WTC11 (cell line): ENCODE measurements around the gene TMEM132E. TPM values are rescaled to one million over a fixed set of nuclear protein-coding genes. Genes with fewer than 3 reads are reported as not detected.
A peak's percentile ranks its signal among the peaks of the same experiment; 100 is the strongest.

Experiments
- ATAC-seq: fragments of 200-7000 bp; cut with Tn5 transposase; 2 replicates; pipeline ENCODE4 v1.10.0; 2021; ENCODE audit warnings: mild to moderate bottlenecking, moderate library complexity
- Bru-seq: library from RNA; stranded (reverse); fragments of 400-500 nt; gene quantifications from one replicate; lab custom pipeline; 2021; lab: Mats Ljungman, UMichigan
- CTCF ChIA-PET: fragments of 300-600 bp; sonication (Branson Sonifier 250); formaldehyde crosslinking; loops from one replicate; lab custom pipeline; 2021; ENCODE audit warnings: antibody characterized with exemption; lab: Charles Lee
- POLR2A ChIA-PET: fragments of 350-600 bp; sonication (Branson Sonifier 250); formaldehyde crosslinking; loops from one replicate; lab custom pipeline; 2021; ENCODE audit warnings: antibody characterized with exemption; lab: Charles Lee
- DNase-seq: peaks from one replicate; pipeline ENCODE4 v3.0.0; 2021; ENCODE audit warnings: low spot score
- H3K27ac Mint-ChIP-seq: 2 replicates; pipeline ENCODE4 v1.8.0; 2021; ENCODE audit warnings: mixed read lengths
- H3K27me3 Mint-ChIP-seq: 2 replicates; pipeline ENCODE4 v1.8.0; 2021; ENCODE audit warnings: low read depth, mild to moderate bottlenecking, moderate library complexity, mixed read lengths
- H3K36me3 Mint-ChIP-seq: 2 replicates; pipeline ENCODE4 v1.8.0; 2021; ENCODE audit warnings: mixed read lengths
- H3K4me1 Mint-ChIP-seq: 2 replicates; pipeline ENCODE4 v1.8.0; 2022; ENCODE audit warnings: mixed read lengths
- H3K4me3 Mint-ChIP-seq: 2 replicates; pipeline ENCODE4 v1.8.0; 2021; ENCODE audit warnings: mild to moderate bottlenecking, moderate library complexity, mixed read lengths
- H3K9me3 Mint-ChIP-seq: 2 replicates; pipeline ENCODE4 v1.8.0; 2021; ENCODE audit warnings: mixed read lengths
- FOXP1 ChIP-seq: sonication (generic); formaldehyde crosslinking; IDR thresholded peaks from 2 replicates; pipeline ENCODE4 v1.8.0; 2022; ENCODE audit warnings: missing genetic modification reagents, mild to moderate bottlenecking, moderate library complexity, borderline replicate concordance
- GRHL2 ChIP-seq: fragments of 250-450 bp; sonication (Bioruptor Pico); IDR thresholded peaks from 2 replicates; pipeline ENCODE4 v1.8.0; 2022; ENCODE audit warnings: mild to moderate bottlenecking, moderate library complexity; ENCODE audit not compliant: insufficient replicate concordance, severe bottlenecking
- MYBL2 ChIP-seq: sonication (generic); formaldehyde crosslinking; IDR thresholded peaks from 2 replicates; pipeline ENCODE4 v1.8.1; 2023; ENCODE audit warnings: mild to moderate bottlenecking, moderate library complexity, missing genetic modification reagents
- ZNF317 ChIP-seq: sonication (generic); formaldehyde crosslinking; IDR thresholded peaks from 2 replicates; pipeline ENCODE4 v1.8.1; 2023; ENCODE audit warnings: low read depth, mild to moderate bottlenecking, moderate library complexity, missing genetic modification reagents, borderline replicate concordance
- long read RNA-seq, 3 experiments: library from RNA in 1 of 3; library from capped mRNA in 1 of 3; library from polyadenylated mRNA in 1 of 3; unstranded in 2 of 3; stranded (forward) in 1 of 3; transcript quantifications; one replicate each; pipeline ENCODE4 v2.0.0, GENCODE V29; 2021
- total RNA-seq: library from RNA; stranded (reverse); gene quantifications from 3 replicates; pipeline ENCODE4 v1.2.3, GENCODE V29; 2021
- TF ChIP-seq, protein P1 (sequence below): sonication (generic); formaldehyde crosslinking; IDR thresholded peaks from 2 replicates; pipeline ENCODE4 v1.8.0; 2022; ENCODE audit warnings: mild to moderate bottlenecking, missing genetic modification reagents
- TF ChIP-seq, protein P2 (sequence below): fragments of 250-450 bp; sonication (Bioruptor Pico); IDR thresholded peaks from 2 replicates; pipeline ENCODE4 v1.9.0; 2021; ENCODE audit warnings: mild to moderate bottlenecking
- TF ChIP-seq, protein P3 (sequence below): sonication (generic); formaldehyde crosslinking; IDR thresholded peaks from 2 replicates; pipeline ENCODE4 v1.8.0; 2022; ENCODE audit warnings: mild to moderate bottlenecking, missing genetic modification reagents
- TF ChIP-seq, protein P4 (sequence below): sonication (generic); formaldehyde crosslinking; IDR thresholded peaks from 2 replicates; pipeline ENCODE4 v1.8.1; 2023; ENCODE audit warnings: mild to moderate bottlenecking, missing genetic modification reagents, moderate library complexity
- TF ChIP-seq, protein P5 (sequence below): sonication (generic); formaldehyde crosslinking; conservative IDR thresholded peaks from 2 replicates; pipeline ENCODE4 v1.8.1; 2023; ENCODE audit warnings: mild to moderate bottlenecking, low read depth, missing genetic modification reagents, moderate library complexity
- TF ChIP-seq, protein P6 (sequence below): sonication (generic); formaldehyde crosslinking; IDR thresholded peaks from 2 replicates; pipeline ENCODE4 v1.8.0; 2022; ENCODE audit warnings: mild to moderate bottlenecking, missing genetic modification reagents

The TMEM132E gene, protein sequence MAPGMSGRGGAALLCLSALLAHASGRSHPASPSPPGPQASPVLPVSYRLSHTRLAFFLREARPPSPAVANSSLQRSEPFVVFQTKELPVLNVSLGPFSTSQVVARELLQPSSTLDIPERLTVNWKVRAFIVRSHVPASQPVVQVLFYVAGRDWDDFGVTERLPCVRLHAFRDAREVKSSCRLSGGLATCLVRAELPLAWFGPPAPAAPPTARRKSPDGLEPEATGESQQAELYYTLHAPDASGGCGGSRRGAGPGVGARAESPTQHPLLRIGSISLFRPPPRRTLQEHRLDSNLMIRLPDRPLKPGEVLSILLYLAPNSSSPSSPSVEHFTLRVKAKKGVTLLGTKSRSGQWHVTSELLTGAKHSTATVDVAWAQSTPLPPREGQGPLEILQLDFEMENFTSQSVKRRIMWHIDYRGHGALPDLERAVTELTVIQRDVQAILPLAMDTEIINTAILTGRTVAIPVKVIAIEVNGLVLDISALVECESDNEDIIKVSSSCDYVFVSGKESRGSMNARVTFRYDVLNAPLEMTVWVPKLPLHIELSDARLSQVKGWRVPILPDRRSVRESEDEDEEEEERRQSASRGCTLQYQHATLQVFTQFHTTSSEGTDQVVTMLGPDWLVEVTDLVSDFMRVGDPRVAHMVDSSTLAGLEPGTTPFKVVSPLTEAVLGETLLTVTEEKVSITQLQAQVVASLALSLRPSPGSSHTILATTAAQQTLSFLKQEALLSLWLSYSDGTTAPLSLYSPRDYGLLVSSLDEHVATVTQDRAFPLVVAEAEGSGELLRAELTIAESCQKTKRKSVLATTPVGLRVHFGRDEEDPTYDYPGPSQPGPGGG (N-terminal part only)
- 1.2 to 2.3 TPM (median 2.0 TPM) in 3 replicates for total RNA-seq
- Bru-seq, nascent RNA, result percentile 26 among the genes with signal in this experiment
- long read RNA-seq, experiment 1, result 0 reads
- long read RNA-seq, experiment 2, partial matches to known transcripts, result 2 of 2 reads
- long read RNA-seq, experiment 2, other reads (novel, unspliced or antisense), result 0 of 2 reads
- long read RNA-seq, experiment 3, result 0 reads

DNA sequence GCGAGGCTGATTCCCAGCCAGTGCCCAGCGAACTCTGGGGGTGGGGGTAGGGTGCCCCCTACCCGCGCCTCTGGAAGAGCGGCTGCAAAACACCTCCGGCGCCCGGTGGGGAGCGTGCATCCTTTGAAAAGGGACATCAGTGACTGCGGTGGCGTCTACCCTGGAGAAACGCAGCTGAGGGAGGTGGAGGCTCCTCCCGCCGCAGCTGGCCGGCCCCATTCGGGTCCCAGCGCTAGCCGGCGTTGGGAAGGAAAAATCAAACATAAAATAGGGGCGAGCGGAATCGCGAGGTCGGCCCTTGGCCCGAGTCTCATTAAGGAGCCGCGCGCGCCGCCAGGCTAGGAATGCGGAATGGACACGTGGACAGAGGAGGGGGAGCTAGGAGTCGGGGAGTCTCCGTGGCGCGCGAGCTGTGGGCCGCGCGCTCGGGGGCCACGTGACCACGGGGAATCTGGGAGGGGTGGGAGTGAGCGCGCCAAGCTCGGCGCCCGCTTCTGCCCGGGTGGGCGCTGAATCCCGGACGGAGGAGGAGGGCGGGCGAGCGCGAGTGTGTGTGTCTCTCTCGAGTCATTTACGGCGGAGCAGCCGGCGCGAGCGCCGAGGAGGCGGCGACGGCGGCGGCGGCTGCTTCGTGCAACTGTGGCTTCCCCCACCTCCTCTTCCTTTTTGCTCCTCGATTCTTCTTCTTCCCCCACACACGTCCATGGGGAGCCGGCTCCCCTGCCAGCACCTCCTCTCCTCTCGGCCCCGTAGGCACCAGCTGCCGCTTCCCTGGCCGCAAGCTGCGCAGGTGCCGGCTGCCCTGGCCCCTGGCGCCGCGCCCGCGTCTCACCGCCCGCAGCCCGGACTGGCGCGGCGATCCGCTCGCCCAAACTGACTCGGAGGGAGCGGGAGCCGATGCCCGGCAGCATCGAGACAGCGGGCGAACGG is at the start of gene TMEM132E:
Gene TMEM132E (plus strand): TSS at position 566 of the 930 bp plus-strand sequence. CDS start 1,495 bp downstream, outside the sequence.
- TF ChIP-seq, protein P1, sequence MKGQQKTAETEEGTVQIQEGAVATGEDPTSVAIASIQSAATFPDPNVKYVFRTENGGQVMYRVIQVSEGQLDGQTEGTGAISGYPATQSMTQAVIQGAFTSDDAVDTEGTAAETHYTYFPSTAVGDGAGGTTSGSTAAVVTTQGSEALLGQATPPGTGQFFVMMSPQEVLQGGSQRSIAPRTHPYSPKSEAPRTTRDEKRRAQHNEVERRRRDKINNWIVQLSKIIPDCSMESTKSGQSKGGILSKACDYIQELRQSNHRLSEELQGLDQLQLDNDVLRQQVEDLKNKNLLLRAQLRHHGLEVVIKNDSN (CRISPR knock-in tag), result peak; percentile 88
- TF ChIP-seq, protein P2, sequence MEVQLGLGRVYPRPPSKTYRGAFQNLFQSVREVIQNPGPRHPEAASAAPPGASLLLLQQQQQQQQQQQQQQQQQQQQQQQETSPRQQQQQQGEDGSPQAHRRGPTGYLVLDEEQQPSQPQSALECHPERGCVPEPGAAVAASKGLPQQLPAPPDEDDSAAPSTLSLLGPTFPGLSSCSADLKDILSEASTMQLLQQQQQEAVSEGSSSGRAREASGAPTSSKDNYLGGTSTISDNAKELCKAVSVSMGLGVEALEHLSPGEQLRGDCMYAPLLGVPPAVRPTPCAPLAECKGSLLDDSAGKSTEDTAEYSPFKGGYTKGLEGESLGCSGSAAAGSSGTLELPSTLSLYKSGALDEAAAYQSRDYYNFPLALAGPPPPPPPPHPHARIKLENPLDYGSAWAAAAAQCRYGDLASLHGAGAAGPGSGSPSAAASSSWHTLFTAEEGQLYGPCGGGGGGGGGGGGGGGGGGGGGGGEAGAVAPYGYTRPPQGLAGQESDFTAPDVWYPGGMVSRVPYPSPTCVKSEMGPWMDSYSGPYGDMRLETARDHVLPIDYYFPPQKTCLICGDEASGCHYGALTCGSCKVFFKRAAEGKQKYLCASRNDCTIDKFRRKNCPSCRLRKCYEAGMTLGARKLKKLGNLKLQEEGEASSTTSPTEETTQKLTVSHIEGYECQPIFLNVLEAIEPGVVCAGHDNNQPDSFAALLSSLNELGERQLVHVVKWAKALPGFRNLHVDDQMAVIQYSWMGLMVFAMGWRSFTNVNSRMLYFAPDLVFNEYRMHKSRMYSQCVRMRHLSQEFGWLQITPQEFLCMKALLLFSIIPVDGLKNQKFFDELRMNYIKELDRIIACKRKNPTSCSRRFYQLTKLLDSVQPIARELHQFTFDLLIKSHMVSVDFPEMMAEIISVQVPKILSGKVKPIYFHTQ (CRISPR knock-in tag), result no peak
- no peak for TF ChIP-seq MYBL2 (CRISPR knock-in tag)
- no peak for TF ChIP-seq ZNF317 (CRISPR knock-in tag)
- no peak for TF ChIP-seq GRHL2 (CRISPR knock-in tag)
- 0 out of 2 replicates have a peak, but pooled peaks have one; percentile 27 for TF ChIP-seq FOXP1
- TF ChIP-seq, protein P3, sequence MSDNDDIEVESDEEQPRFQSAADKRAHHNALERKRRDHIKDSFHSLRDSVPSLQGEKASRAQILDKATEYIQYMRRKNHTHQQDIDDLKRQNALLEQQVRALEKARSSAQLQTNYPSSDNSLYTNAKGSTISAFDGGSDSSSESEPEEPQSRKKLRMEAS, result peak; percentile 52; the same call in 1 of the 2 replicates
- TF ChIP-seq, protein P4, sequence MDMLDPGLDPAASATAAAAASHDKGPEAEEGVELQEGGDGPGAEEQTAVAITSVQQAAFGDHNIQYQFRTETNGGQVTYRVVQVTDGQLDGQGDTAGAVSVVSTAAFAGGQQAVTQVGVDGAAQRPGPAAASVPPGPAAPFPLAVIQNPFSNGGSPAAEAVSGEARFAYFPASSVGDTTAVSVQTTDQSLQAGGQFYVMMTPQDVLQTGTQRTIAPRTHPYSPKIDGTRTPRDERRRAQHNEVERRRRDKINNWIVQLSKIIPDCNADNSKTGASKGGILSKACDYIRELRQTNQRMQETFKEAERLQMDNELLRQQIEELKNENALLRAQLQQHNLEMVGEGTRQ (CRISPR knock-in tag), result peak; percentile 88
- TF ChIP-seq, protein P5, sequence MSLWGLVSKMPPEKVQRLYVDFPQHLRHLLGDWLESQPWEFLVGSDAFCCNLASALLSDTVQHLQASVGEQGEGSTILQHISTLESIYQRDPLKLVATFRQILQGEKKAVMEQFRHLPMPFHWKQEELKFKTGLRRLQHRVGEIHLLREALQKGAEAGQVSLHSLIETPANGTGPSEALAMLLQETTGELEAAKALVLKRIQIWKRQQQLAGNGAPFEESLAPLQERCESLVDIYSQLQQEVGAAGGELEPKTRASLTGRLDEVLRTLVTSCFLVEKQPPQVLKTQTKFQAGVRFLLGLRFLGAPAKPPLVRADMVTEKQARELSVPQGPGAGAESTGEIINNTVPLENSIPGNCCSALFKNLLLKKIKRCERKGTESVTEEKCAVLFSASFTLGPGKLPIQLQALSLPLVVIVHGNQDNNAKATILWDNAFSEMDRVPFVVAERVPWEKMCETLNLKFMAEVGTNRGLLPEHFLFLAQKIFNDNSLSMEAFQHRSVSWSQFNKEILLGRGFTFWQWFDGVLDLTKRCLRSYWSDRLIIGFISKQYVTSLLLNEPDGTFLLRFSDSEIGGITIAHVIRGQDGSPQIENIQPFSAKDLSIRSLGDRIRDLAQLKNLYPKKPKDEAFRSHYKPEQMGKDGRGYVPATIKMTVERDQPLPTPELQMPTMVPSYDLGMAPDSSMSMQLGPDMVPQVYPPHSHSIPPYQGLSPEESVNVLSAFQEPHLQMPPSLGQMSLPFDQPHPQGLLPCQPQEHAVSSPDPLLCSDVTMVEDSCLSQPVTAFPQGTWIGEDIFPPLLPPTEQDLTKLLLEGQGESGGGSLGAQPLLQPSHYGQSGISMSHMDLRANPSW, result no peak
- TF ChIP-seq, protein P6, sequence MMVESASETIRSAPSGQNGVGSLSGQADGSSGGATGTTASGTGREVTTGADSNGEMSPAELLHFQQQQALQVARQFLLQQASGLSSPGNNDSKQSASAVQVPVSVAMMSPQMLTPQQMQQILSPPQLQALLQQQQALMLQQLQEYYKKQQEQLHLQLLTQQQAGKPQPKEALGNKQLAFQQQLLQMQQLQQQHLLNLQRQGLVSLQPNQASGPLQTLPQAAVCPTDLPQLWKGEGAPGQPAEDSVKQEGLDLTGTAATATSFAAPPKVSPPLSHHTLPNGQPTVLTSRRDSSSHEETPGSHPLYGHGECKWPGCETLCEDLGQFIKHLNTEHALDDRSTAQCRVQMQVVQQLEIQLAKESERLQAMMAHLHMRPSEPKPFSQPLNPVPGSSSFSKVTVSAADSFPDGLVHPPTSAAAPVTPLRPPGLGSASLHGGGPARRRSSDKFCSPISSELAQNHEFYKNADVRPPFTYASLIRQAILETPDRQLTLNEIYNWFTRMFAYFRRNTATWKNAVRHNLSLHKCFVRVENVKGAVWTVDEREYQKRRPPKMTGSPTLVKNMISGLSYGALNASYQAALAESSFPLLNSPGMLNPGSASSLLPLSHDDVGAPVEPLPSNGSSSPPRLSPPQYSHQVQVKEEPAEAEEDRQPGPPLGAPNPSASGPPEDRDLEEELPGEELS (CRISPR knock-in tag), result 0 out of 2 replicates have a peak, but pooled peaks have one; percentile 20
- ChIA-PET POLR2A (interaction anchor here (0.6 to 1.4 kb wide), 3 partner anchors 17 to 33 kb away, joined by 3 read pairs; no protein-coding TSS in a partner anchor), CTCF (interaction anchor here (0.8 to 6.2 kb wide), 9 partner anchors 11 to 273 kb away, joined by 3 to 51 read pairs (median 5); no protein-coding TSS in a partner anchor)
- Mint-ChIP-seq H3K4me3 (peak within 1 kb of the TSS; percentile 84), H3K4me1 (peaks cover 36% of the 10 kb centered on the region), H3K27ac (no peak within 1 kb of the TSS), H3K27me3 (peaks cover 99% of the 10 kb centered on the region), H3K9me3 (peaks cover 5% of the 10 kb centered on the region), H3K36me3 (no peaks in the 10 kb centered on the region)
- DNase-seq (peak; percentile 68), ATAC-seq (peak; percentile 7)
